Endothelial cell (in vitro differentiated cells): ENCODE results near the gene BAAT. TPM values are rescaled to one million over a fixed set of nuclear protein-coding genes. Genes with fewer than 3 reads are reported as not detected.

Source experiments
- DNase-seq: peaks from one replicate; pipeline ENCODE4 v3.0.0; 2021; ENCODE audit warnings: low spot score
- H3K27ac Mint-ChIP-seq: one replicate; pipeline ENCODE4 v1.8.0; 2021; ENCODE audit warnings: mixed read lengths, inconsistent platforms; ENCODE audit not compliant: unreplicated experiment
- H3K27me3 Mint-ChIP-seq: one replicate; pipeline ENCODE4 v1.8.0; 2021; ENCODE audit warnings: mild to moderate bottlenecking, moderate library complexity, mixed read lengths, inconsistent platforms; ENCODE audit not compliant: unreplicated experiment
- H3K36me3 Mint-ChIP-seq: one replicate; pipeline ENCODE4 v1.8.0; 2021; ENCODE audit warnings: mild to moderate bottlenecking, low read depth, mixed read lengths, inconsistent platforms; ENCODE audit not compliant: unreplicated experiment
- H3K4me1 Mint-ChIP-seq: one replicate; pipeline ENCODE4 v1.8.0; 2021; ENCODE audit warnings: mild to moderate bottlenecking, mixed read lengths, inconsistent platforms; ENCODE audit not compliant: unreplicated experiment
- H3K4me3 Mint-ChIP-seq: one replicate; pipeline ENCODE4 v1.8.0; 2021; ENCODE audit warnings: mild to moderate bottlenecking, mixed read lengths, inconsistent platforms; ENCODE audit not compliant: unreplicated experiment
- H3K9me3 Mint-ChIP-seq: one replicate; pipeline ENCODE4 v1.8.0; 2021; ENCODE audit warnings: mixed read lengths, inconsistent platforms; ENCODE audit not compliant: unreplicated experiment
- CTCF ChIP-seq: fragments of 200-600 bp; sonication (generic); IDR thresholded peaks from one replicate; pipeline ENCODE4 v1.5.0; 2021; ENCODE audit warnings: antibody characterized with exemption; ENCODE audit not compliant: unreplicated experiment
- total RNA-seq: library from RNA; stranded (reverse); fragmentation: NEBNext Ultra II Directional; extraction: Animal tissue kit (Norgen Biotek cat#: 25700); gene quantifications from one replicate; pipeline ENCODE4 v1.2.1, GENCODE V29; 2021; ENCODE audit not compliant: unreplicated experiment

BAAT gene
- total RNA-seq, 1 donor from 2014 or later = not detected

- Mint-ChIP-seq H3K9me3 (no peaks in the 10 kb centered on the region), H3K4me3 (no peak overlapping the region), H3K4me1 (peaks cover 6% of the 10 kb centered on the region), H3K27ac (no peak overlapping the region), H3K36me3 (no peaks in the 10 kb centered on the region), H3K27me3 (no peaks in the 10 kb centered on the region)
- TF ChIP-seq CTCF = no peak
- no peak for DNase-seq
Observed at GRCh38 chr9:101354143-101354764, 30.6 kb downstream of the BAAT start.

- no peaks in the 10 kb centered on the region for H3K9me3 Mint-ChIP-seq
- no peak overlapping the region for H3K4me3 Mint-ChIP-seq
- H3K36me3 Mint-ChIP-seq = no peaks in the 10 kb centered on the region
Observed at GRCh38 chr9:101353683-101354082, 31.1 kb downstream of the BAAT start.

GRCh38 chr9:101352892-101353463 is 31.8 kb downstream of the BAAT start:
- Mint-ChIP-seq H3K27ac (no peak overlapping the region), H3K4me1 (peaks cover 6% of the 10 kb centered on the region), H3K4me3 (no peak overlapping the region), H3K9me3 (no peaks in the 10 kb centered on the region), H3K36me3 (no peaks in the 10 kb centered on the region), H3K27me3 (no peaks in the 10 kb centered on the region)
- no peak for TF ChIP-seq CTCF
- DNase-seq = no peak

More at GRCh38 chr9:101353683-101354082, 31.1 kb downstream of the BAAT start:
- peaks cover 6% of the 10 kb centered on the region for H3K4me1 Mint-ChIP-seq
- no peak overlapping the region for H3K27ac Mint-ChIP-seq
- no peak for DNase-seq
- H3K27me3 Mint-ChIP-seq = no peaks in the 10 kb centered on the region
- TF ChIP-seq CTCF = no peak

- no peaks in the 10 kb centered on the region for H3K27me3 Mint-ChIP-seq
- no peak overlapping the region for H3K4me3 Mint-ChIP-seq
Observed at GRCh38 chr9:101350285-101350684, 34.5 kb downstream of the BAAT start.

More at GRCh38 chr9:101350285-101350684, 34.5 kb downstream of the BAAT start:
- H3K9me3 Mint-ChIP-seq = no peaks in the 10 kb centered on the region
- no peak overlapping the region for H3K27ac Mint-ChIP-seq
- peaks cover 6% of the 10 kb centered on the region for H3K4me1 Mint-ChIP-seq
- TF ChIP-seq CTCF = no peak
- DNase-seq = no peak
- no peaks in the 10 kb centered on the region for H3K36me3 Mint-ChIP-seq
